RKO (cell line): ENCODE results near the gene TBC1D10A.

ENCODE experiments used
- DNase-seq: peaks from one replicate; pipeline ENCODE4 v3.0.0-alpha.2; 2016; ENCODE audit warnings: low spot score

The TBC1D10A gene

DNA sequence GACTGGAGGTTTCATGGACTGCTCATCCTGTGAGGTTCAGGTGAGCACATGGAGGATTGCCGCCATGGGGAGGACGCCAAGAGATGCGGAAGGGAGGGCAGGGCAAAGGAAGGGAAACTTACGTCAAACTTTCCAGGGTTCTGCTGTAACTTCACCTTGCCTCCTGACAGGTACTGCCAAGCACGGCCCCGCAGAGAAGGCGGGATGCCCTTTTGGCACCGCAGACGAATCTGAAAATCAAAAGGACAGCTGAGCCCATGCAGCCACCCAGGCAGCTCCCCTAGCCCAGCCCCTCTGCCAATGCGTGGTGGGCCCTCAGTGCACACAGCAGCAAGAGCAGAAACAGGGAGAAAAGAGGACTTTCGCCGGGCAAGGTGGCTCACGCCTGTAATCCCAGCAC lies 27.4 kb downstream of the TBC1D10A start:
- DNase-seq = no peak

- DNase-seq = no peak
These were observed 28.6 kb downstream of the TBC1D10A start for GRCh38 chr22:30297991-30298701.

DNA sequence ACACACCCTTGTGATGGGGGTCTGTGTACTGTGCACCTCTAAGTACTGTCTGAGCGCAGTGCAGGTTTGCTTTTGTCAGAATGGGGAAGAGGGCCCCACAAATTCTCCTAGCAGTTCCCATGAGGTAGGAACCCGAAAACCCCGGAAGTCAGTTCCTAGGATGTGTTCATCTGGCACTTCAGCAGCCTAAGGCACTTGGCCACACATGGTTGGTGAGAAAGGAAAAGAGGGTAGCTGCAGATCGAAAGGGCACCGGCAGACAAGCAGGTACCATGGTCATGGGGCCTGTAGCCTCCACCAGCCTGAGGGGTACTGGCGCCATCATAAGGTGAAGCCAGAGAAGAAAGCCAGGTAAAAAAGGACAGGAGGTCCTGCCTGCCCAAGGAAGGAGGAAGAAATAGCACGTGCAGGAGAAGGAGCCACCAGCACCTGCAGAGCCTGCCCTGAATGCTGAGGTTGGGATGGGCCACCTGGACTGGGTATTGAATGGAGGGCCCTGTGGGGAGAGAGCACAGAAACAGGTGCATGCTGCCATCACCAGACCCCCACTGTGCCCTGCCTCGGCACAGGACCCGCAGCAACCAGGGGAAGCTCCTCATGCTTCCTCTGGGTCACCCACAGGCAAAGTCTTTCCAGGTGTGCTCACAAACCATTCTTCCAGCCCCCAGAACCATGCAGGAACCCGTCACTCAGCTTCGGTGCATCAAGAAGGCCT lies 29.3 kb downstream of the TBC1D10A start:
- no peak for DNase-seq

DNA sequence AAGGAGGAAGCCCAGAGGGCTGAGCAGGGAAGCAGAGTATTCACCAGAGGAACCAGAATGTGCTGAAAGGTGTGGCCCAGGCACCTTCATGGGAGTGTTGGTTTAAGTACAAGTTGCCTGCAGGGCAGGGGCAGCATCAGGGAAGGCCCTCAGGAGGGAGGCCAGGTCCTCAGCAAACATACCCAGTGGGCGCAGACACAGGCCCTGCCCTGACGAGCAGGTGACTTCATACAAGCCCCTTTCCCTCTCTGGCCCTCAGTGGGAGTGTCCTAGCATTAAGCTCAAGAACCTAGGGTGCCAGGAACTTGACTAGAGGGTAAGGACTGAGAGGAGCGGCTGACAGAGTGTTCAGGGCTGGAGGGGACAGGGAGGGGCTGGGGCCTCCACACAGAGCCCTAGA lies 29.9 kb downstream of the TBC1D10A start:
- no peak for DNase-seq

DNA sequence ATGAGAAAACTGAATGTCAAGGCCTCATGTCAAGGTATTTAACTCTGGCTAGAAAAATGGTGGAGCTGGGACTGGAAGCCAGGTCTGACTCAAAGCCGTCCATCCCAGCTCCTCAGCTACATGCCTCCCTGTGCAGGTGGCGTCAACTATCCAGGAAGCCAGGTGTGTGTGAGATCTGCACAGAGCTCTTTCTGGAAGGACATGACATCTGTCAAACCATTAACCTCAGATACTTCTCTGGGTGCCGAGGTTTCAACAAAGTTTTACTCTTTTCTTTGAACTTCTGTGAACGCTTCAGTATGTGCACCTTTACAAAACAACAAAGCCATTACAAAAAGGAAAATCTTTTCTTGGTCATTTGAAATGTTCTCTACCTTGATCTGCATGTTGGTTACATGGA lies 30.4 kb downstream of the TBC1D10A start:
- DNase-seq = no peak

GRCh38 chr22:30295576-30295975 lies 31.2 kb downstream of the TBC1D10A start:
- DNase-seq = no peak

GRCh38 chr22:30294830-30295229 lies 31.9 kb downstream of the TBC1D10A start:
- DNase-seq = no peak

DNA sequence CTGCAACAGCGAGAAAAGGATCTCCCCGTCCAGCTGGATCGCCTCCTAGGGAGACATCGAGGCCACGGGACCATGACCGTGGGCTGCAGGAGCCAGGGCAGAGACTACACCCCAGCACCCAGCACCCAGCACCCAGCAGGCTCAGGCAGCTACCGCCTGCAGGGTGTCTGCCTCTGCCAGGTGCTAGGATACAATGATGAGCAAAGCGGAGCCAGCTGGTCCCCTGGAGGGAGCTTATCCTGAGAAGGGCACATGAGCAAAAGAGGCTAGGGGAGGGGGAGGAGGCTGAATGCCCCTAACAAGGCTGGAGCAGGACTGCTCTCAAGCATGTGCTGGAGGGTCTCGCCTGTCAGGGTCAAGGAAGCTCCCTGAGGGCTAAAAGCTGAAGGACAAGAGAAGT lies 32.7 kb downstream of the TBC1D10A start:
- DNase-seq = no peak

- no peak for DNase-seq
These were observed 33.7 kb downstream of the TBC1D10A start for GRCh38 chr22:30293026-30293425.

DNA sequence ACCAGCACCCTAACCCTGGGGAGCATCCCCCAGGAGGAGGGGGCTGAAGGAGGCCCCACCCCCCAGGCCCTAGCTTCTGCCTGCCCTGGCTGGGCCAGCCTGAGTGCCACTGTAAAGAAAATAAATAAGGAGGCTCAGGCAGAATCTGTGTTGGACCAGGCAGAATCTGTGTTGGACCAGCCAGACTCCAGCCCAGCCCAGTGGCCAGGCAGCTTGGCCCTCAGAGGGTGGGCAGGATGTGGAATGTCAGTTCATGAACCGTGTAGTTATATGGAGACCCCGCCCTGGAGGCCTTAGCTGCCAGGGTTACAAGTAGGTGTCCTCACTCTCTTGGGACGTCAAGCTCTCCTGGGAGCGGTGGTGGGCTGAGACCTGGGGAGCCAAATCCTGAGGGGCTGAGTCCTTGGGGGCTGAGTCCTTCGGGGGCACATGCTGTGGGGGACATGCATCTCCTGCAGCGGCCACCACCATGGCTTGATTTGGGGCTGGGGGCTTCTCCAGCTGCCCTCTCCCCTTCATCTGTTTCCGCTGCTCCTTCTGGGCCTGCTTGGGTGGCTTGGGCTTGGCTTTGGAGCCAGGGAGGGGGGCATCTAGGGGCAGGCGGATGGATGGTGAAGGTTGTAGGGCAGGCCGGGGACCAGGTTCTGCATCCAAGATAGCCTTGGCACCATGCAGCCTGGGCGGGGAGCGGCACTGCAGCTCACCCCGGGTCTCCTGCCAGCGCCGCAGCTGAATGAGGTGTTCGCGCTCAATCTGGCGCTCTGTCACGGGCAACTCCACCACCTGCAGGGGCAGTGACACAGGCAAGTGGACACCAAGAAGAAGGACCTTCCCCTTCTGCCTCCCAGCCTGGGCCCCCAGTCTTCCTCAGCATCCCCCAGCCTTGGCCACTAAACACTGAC lies 34.4 kb downstream of the TBC1D10A start:
- DNase-seq = no peak

- DNase-seq = peak; percentile 24
These were observed 35.5 kb downstream of the TBC1D10A start for GRCh38 chr22:30291058-30291892.

- DNase-seq = no peak
These were observed 36.2 kb downstream of the TBC1D10A start for GRCh38 chr22:30290342-30291057.

- DNase-seq = no peak
These were observed 36.8 kb downstream of the TBC1D10A start for GRCh38 chr22:30289980-30290313.

GRCh38 chr22:30289141-30289979 lies 37.4 kb downstream of the TBC1D10A start, which contains the start of gene CASTOR1:
Gene CASTOR1, minus strand, starts transcription at chr22:30289505. Its CDS starts 8 bp downstream, at chr22:30289497.
- DNase-seq = peak; percentile 97

GRCh38 chr22:30288419-30289140 lies 38.2 kb downstream of the TBC1D10A start:
- DNase-seq = no peak

GRCh38 chr22:30287648-30288418 lies 38.9 kb downstream of the TBC1D10A start:
- peak; percentile 90 for DNase-seq

DNA sequence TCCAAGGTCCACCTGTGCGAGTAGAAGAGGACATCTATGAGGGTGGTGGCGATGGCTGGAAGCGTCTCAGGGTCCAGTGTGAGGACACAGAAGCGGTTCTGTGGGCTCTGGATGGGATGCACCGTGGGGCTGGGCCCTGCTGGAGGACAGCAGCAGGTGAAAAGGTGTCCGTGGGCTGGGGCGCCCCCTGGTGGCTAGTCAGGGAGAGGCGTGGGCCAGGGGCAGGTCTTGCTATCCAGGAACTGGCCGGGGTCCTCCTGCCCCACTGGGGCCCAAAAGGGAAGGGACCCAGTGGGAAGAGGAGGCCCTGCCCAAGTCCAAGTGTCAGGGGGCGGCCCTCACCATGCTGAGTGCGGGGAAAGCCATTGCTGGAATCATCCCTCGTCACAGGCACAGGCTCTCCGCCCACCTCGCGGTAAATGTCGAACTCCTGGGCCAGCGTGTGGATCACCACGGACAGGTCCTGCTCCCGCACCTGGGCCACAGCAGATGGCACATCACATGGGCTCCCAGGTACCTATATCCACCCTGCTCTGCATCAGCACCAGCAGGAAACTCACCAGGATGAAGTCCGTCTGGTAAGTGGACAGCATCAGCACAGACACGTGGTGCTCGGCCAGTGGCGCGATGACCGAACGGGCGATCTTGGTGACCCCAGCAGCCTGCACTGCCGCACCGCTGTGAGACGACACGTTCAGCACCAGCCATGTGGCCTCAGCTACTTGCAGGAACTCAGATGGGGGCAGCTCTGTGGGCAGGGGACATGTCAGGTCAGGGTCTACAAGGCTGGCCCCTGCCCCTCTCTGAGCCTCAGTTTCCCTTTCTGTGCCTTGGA lies 39.7 kb downstream of the TBC1D10A start:
- peak; percentile 49 for DNase-seq

DNA sequence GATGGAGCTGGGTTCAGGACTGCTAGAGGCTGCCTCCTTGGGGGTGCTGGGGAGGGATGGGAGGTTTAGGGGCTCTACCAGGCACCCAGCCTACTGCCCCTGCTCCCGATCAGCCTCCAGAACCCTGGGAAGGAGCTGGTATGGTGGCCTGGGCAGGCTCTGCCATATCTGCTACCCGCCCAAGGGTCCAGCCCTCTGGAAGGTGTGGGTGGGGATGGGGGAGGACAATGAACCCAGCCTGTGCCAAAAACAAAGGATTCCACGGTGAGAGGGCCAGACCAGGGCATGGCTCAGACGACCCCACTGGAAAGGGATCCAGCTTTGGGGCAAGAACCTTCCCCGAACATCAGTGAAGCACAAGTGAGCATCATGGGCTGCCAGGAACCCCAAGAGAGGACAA lies 40.4 kb downstream of the TBC1D10A start:
- DNase-seq = no peak
